OCI-LY7 (cell line): ENCODE measurements around the gene GAP43. TPM values are rescaled to one million over a fixed set of nuclear protein-coding genes. Genes with fewer than 3 reads are reported as not detected.

Experiments used
- BruUV-seq: library from RNA; stranded (reverse); fragments of 400-500 nt; replicated peaks from 2 replicates; lab custom pipeline; 2021; lab: Mats Ljungman, UMichigan
- CTCF ChIA-PET: fragments of 300-600 bp; sonication (Branson Sonifier 250); formaldehyde crosslinking; loops from one replicate; lab custom pipeline; 2022; ENCODE audit warnings: antibody characterized with exemption; ENCODE audit not compliant: unreplicated experiment; lab: Charles Lee
- POLR2A ChIA-PET: fragments of 300-600 bp; sonication (Branson Sonifier 250); formaldehyde crosslinking; loops from one replicate; lab custom pipeline; 2022; ENCODE audit warnings: antibody characterized with exemption; lab: Charles Lee
- DNase-seq: peaks from one replicate; pipeline ENCODE4 v3.0.0-alpha.2; 2015; ENCODE audit warnings: low spot score
- H2AFZ ChIP-seq: fragments of 200-600 bp; sonication (generic), shearing (Covaris generic); 2 replicates; pipeline ENCODE4 v1.6.1; 2014; ENCODE audit warnings: mild to moderate bottlenecking, antibody characterized with exemption, low read length, moderate library complexity
- H3K27ac ChIP-seq: fragments of 200-600 bp; sonication (generic); 2 replicates; pipeline ENCODE4 v1.5.1; 2014; ENCODE audit warnings: mixed run types, low read depth, mild to moderate bottlenecking, moderate library complexity, low read length, inconsistent platforms; ENCODE audit not compliant: poor library complexity, severe bottlenecking
- H3K36me3 ChIP-seq: fragments of 200-600 bp; sonication (generic); 2 replicates; pipeline ENCODE4 v1.6.1; 2014; ENCODE audit warnings: mild to moderate bottlenecking, antibody characterized with exemption, low read length, moderate library complexity, mixed read lengths; ENCODE audit not compliant: insufficient read depth
- H3K4me1 ChIP-seq: fragments of 200-600 bp; sonication (generic); 2 replicates; pipeline ENCODE4 v1.5.1; 2014; ENCODE audit warnings: mild to moderate bottlenecking, low read length; ENCODE audit not compliant: insufficient read depth, poor library complexity, severe bottlenecking
- H3K4me2 ChIP-seq: fragments of 200-600 bp; sonication (generic); 2 replicates; pipeline ENCODE4 v1.6.1; 2014; ENCODE audit warnings: mild to moderate bottlenecking, low read length
- H3K4me3 ChIP-seq: fragments of 200-600 bp; sonication (generic); 2 replicates; pipeline ENCODE4 v1.5.1; 2014; ENCODE audit warnings: mild to moderate bottlenecking, low read depth, low read length; ENCODE audit not compliant: poor library complexity, severe bottlenecking
- H3K79me2 ChIP-seq: fragments of 200-600 bp; sonication (generic); 2 replicates; pipeline ENCODE4 v1.6.1; 2016; ENCODE audit warnings: low read depth, mild to moderate bottlenecking, low read length, moderate library complexity, mixed read lengths; ENCODE audit not compliant: insufficient read depth
- H3K9me2 ChIP-seq: fragments of 200-600 bp; sonication (generic); 2 replicates; pipeline ENCODE4 v1.6.1; 2016; ENCODE audit warnings: mild to moderate bottlenecking, low read length, mixed read lengths; ENCODE audit not compliant: insufficient read depth
- H3K9me3 ChIP-seq: fragments of 200-600 bp; sonication (generic); 2 replicates; pipeline ENCODE4 v1.6.1; 2014; ENCODE audit warnings: mild to moderate bottlenecking, mixed run types, low read length, mixed read lengths
- H4K20me1 ChIP-seq: fragments of 200-600 bp; sonication (generic); 2 replicates; pipeline ENCODE4 v1.6.1; 2014; ENCODE audit warnings: mild to moderate bottlenecking, antibody characterized with exemption, low read length, moderate library complexity, mixed read lengths; ENCODE audit not compliant: insufficient read depth
- CTCF ChIP-seq: fragments of 200-600 bp; sonication (generic); conservative IDR thresholded peaks from 2 replicates; pipeline ENCODE4 v1.5.1; 2014; ENCODE audit warnings: mild to moderate bottlenecking, antibody characterized with exemption, low read length, moderate library complexity, mixed read lengths
- EZH2phosphoT487 ChIP-seq: fragments of 200-600 bp; sonication (generic); IDR thresholded peaks from 2 replicates; pipeline ENCODE4 v1.6.1; 2018; ENCODE audit warnings: low read depth, borderline replicate concordance, mild to moderate bottlenecking, mixed run types, antibody characterized with exemption, low read length, moderate library complexity, mixed read lengths
- intact Hi-C: fragments of 100-400 bp; cut with micrococcal nuclease; formaldehyde crosslinking; loops from one replicate; pipeline ENCODE4 v1.10.0; 2022; ENCODE audit not compliant: unreplicated experiment
- total RNA-seq, 2 experiments: library from RNA; depleted of rRNA in 1 of 2; stranded (reverse); fragments of >200 nt in 1 of 2; shearing (Covaris generic) in 1 of 2; gene quantifications; 2 replicates each; pipeline ENCODE4 v1.2.3, GENCODE V29; 2014 to 2022

GAP43 gene
- total RNA-seq, 2 experiments from 2014 or later = not detected

GRCh38 chr3:115652738-115653137 lies 29.4 kb downstream of the GAP43 start:
- BruUV-seq = no TSS peak
- Histone ChIP-seq H3K4me1 (peaks cover 19% of the 10 kb centered on the region), H3K27ac (no peak overlapping the region), H3K9me2 (no peaks in the 10 kb centered on the region), H3K36me3 (no peaks in the 10 kb centered on the region), H2AFZ (0 out of 2 replicates have a peak overlapping the region, but pooled peaks have one; percentile 4), H3K9me3 (no peaks in the 10 kb centered on the region), H3K4me2 (no peak overlapping the region), H3K4me3 (no peak overlapping the region), H4K20me1 (no peaks in the 10 kb centered on the region), H3K79me2 (no peaks in the 10 kb centered on the region)
- TF ChIP-seq CTCF (no peak), EZH2phosphoT487 (no peak)
- CTCF ChIA-PET = no interaction called here
- intact Hi-C loops = no loop called here
- DNase-seq = peak; percentile 20
- POLR2A ChIA-PET = interaction anchor here (0.7 to 1.0 kb wide), 2 partner anchors 131 to 1256 kb away, joined by 4 to 6 read pairs; no protein-coding TSS in a partner anchor

GRCh38 chr3:115655761-115656282 lies 32.5 kb downstream of the GAP43 start:
- peaks cover 39% of the 10 kb centered on the region for H3K4me1 ChIP-seq
- POLR2A ChIA-PET = no interaction called here
- CTCF ChIA-PET = no interaction called here
- H3K4me2 ChIP-seq = no peak overlapping the region
- no TSS peak for BruUV-seq
- no peak overlapping the region for H3K4me3 ChIP-seq
- H3K9me3 ChIP-seq = no peaks in the 10 kb centered on the region
- no peak overlapping the region for H3K27ac ChIP-seq
- no peak overlapping the region for H2AFZ ChIP-seq
- intact Hi-C loops = no loop called here
- H3K79me2 ChIP-seq = no peaks in the 10 kb centered on the region
- no peaks in the 10 kb centered on the region for H3K9me2 ChIP-seq
- H4K20me1 ChIP-seq = no peaks in the 10 kb centered on the region
- TF ChIP-seq EZH2phosphoT487 (no peak), CTCF (no peak)
- DNase-seq = no peak
- no peaks in the 10 kb centered on the region for H3K36me3 ChIP-seq

- Histone ChIP-seq H3K9me2 (no peaks in the 10 kb centered on the region), H3K79me2 (no peaks in the 10 kb centered on the region), H3K4me1 (peaks cover 32% of the 10 kb centered on the region), H3K36me3 (no peaks in the 10 kb centered on the region), H3K4me3 (no peak overlapping the region), H4K20me1 (no peaks in the 10 kb centered on the region), H2AFZ (no peak overlapping the region), H3K9me3 (no peaks in the 10 kb centered on the region), H3K27ac (no peak overlapping the region), H3K4me2 (0 out of 2 replicates have a peak overlapping the region, but pooled peaks have one; percentile 13)
- intact Hi-C loops = no loop called here
- TF ChIP-seq CTCF (no peak), EZH2phosphoT487 (no peak)
- DNase-seq = no peak
- CTCF ChIA-PET = no interaction called here
- POLR2A ChIA-PET = no interaction called here
- BruUV-seq = no TSS peak
Measured at GRCh38 chr3:115657168-115657567, 33.9 kb downstream of the GAP43 start.
